Stomach (tissue), 9 donors: ENCODE measurements around the gene SAXO1. TPM values are rescaled to one million over a fixed set of nuclear protein-coding genes. Genes with fewer than 3 reads are reported as not detected.

ENCODE experiments used
- DNase-seq, 2 donors: peaks; one replicate each; pipeline versions ENCODE4 v3.0.0 to v3.0.0-alpha.2; 2013 to 2019
- H3K27ac ChIP-seq, 5 donors: fragments of 200-600 bp in 4 of 5; sonication (generic) in 4 of 5; one replicate each; pipeline ENCODE4 v1.5.1; 2013 to 2019; ENCODE audit warnings: mild to moderate bottlenecking in 1 of 5, moderate library complexity in 1 of 5
- H3K27me3 ChIP-seq, 3 donors: fragments of 200-600 bp; sonication (generic); one replicate each; pipeline ENCODE4 v1.5.1; 2017 to 2019; ENCODE audit warnings: mixed run types in 1 of 3
- H3K36me3 ChIP-seq, 4 donors: fragments of 200-600 bp; sonication (generic); 1 replicate in 3 of 4; 2 replicates in 1 of 4; pipeline ENCODE4 v1.5.1; 2016 to 2019
- H3K4me1 ChIP-seq, 4 donors: fragments of 200-600 bp; sonication (generic); one replicate each; pipeline ENCODE4 v1.5.1; 2016 to 2019
- H3K4me3 ChIP-seq, 4 donors: fragments of 200-600 bp; sonication (generic) in 3 of 4; one replicate each; pipeline ENCODE4 v1.5.1; 2016 to 2019; ENCODE audit warnings: mild to moderate bottlenecking in 1 of 4
- H3K9me3 ChIP-seq, 4 donors: fragments of 200-600 bp; sonication (generic); one replicate each; pipeline ENCODE4 v1.5.1; 2016 to 2019
- EP300 ChIP-seq: sonication (generic); formaldehyde crosslinking; IDR thresholded peaks from one replicate; pipeline ENCODE4 v1.6.1; 2017; ENCODE audit warnings: antibody characterized with exemption
- POLR2A ChIP-seq, 4 donors: fragments of 450-650 bp; IDR thresholded peaks; one replicate each; pipeline ENCODE4 v1.6.1; 2016; ENCODE audit warnings: antibody characterized with exemption in 4 of 4, control low read depth in 2 of 4, mild to moderate bottlenecking in 1 of 4, moderate library complexity in 1 of 4
- POLR2AphosphoS5 ChIP-seq, 3 donors: sonication (generic); formaldehyde crosslinking; IDR thresholded peaks; one replicate each; pipeline ENCODE4 v1.6.1; 2016; ENCODE audit warnings: antibody characterized with exemption in 3 of 3
- WGBS, 5 donors: extraction: QIAGEN DNeasy Blood & Tissue Kit in 3 of 5; methylation state at CpG; one replicate each; pipeline versions ENCODE4 v1.1.5 to v1.1.7; 2013 to 2018; 5-methylcytosine and 5-hydroxymethylcytosine counted together
- intact Hi-C: fragments of 100-400 bp; cut with DNase I; formaldehyde crosslinking; loops from one replicate; pipeline ENCODE4 v1.15.1; 2023; ENCODE audit warnings: low total_unique reads
- polyA plus RNA-seq, 3 donors: library from polyadenylated mRNA; stranded (reverse); fragments of 200-250 nt; gene quantifications; one replicate each; pipeline ENCODE4 v1.2.3, GENCODE V29; 2013
- total RNA-seq, 5 donors: library from RNA; depleted of rRNA; stranded (reverse); fragments of >200 nt; gene quantifications; one replicate each; pipeline versions ENCODE4 v1.1.0 to v1.2.3, GENCODE V29; 2014 to 2016
- TF ChIP-seq, protein P1 (sequence below), 7 experiments: fragments of 450-650 bp in 4 of 7; fragments of 200-600 bp in 3 of 7; sonication (generic) in 3 of 7; IDR thresholded peaks; one replicate each; pipeline ENCODE4 v1.5.1; 2016 to 2019; ENCODE audit warnings: antibody characterized with exemption in 7 of 7, control low read depth in 2 of 7, mild to moderate bottlenecking in 1 of 7
- donor health status: healthy with polysubstance abuse.
- donor health status: Bipolar disorder and iron deficiency.
- donor health status: healthy.

The SAXO1 gene
- total and polyA plus RNA-seq, 8 donors = 0.03 to 4.7 (median 0.12) TPM; not detected in 4

DNA sequence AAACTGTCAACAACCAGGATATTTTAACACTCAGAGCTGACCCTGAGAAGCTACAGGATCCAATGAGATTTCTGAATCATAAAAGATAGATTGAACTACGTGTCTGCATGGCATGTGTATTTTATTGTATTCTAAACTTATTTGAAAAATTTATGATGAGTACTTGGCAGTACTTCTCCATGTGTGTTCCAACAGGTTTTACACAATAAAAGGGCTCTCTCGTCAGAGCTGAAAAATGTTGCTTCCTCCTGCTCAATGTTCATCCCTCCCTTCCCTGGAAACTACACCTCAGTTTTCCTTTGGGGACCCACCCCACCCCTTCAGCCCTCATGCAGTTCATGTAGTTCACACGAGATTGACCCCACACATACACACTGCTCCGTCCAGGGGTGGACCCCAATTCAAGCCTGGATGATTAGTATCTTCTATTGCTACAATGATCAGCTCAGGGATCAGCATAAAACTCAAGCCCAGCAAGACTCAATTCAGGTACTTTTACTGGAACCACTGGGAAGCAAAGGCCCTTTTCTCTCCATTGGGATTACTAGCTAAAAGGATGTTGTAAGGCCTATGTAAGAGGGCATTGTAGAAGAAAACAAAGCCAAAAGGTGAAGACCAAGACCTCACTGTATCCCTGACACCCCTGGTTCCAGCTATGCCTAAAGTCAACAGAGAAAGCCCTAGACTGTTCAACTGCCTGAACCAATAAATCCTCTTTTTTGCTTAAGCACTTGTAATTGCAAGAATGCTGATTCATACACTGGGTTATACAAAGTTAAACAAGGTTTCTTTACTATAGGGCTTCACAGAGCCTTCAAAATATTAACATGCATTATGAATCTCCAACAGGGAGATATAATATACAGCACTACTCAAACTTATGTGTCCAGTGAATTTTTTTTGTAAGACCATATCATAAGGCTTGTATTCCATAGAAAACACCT lies 112.6 kb downstream of the SAXO1 start:
- no peak for TF ChIP-seq POLR2AphosphoS5 (IDR thresholded peaks at IDR 0.05)
- TF ChIP-seq EP300 = no peak
- TF ChIP-seq, protein P1, sequence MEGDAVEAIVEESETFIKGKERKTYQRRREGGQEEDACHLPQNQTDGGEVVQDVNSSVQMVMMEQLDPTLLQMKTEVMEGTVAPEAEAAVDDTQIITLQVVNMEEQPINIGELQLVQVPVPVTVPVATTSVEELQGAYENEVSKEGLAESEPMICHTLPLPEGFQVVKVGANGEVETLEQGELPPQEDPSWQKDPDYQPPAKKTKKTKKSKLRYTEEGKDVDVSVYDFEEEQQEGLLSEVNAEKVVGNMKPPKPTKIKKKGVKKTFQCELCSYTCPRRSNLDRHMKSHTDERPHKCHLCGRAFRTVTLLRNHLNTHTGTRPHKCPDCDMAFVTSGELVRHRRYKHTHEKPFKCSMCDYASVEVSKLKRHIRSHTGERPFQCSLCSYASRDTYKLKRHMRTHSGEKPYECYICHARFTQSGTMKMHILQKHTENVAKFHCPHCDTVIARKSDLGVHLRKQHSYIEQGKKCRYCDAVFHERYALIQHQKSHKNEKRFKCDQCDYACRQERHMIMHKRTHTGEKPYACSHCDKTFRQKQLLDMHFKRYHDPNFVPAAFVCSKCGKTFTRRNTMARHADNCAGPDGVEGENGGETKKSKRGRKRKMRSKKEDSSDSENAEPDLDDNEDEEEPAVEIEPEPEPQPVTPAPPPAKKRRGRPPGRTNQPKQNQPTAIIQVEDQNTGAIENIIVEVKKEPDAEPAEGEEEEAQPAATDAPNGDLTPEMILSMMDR (IDR thresholded peaks at IDR 0.05) = no peak
- TF ChIP-seq POLR2A (IDR thresholded peaks at IDR 0.05) = no peak

GRCh38 chr9:18911714-18912342 lies 121.2 kb downstream of the SAXO1 start:
- H3K27me3 ChIP-seq = no peaks in the 10 kb centered on the region
- no peak for DNase-seq
- intact Hi-C loops = no loop called here
- no peak overlapping the region for H3K27ac ChIP-seq
- no peaks in the 10 kb centered on the region for H3K9me3 ChIP-seq
- peaks cover 0 to 14% (median 7%) of the 10 kb centered on the region in 4 donors for H3K4me1 ChIP-seq
- WGBS, 5 donors = 93 to 96% (median 95%) methylated on average over 9 of the region's 9 CpGs
- no peak overlapping the region for H3K4me3 ChIP-seq
- no peaks in the 10 kb centered on the region for H3K36me3 ChIP-seq
- TF ChIP-seq POLR2AphosphoS5 (IDR thresholded peaks at IDR 0.05) = no peak
- TF ChIP-seq EP300 = no peak
- TF ChIP-seq, protein P1 (IDR thresholded peaks at IDR 0.05) = no peak
- no peak for TF ChIP-seq POLR2A (IDR thresholded peaks at IDR 0.05)

More for the DNA sequence above, 112.6 kb downstream of the SAXO1 start:
- WGBS, 5 donors = 64 to 87% (median 76%) methylated on average over 4 of the region's 4 CpGs
- Histone ChIP-seq H3K4me3 (no peak overlapping the region), H3K9me3 (no peaks in the 10 kb centered on the region), H3K36me3 (no peaks in the 10 kb centered on the region), H3K4me1 (peaks cover 0 to 9% (median 3%) of the 10 kb centered on the region in 4 donors), H3K27me3 (no peaks in the 10 kb centered on the region), H3K27ac (no peak overlapping the region)
- intact Hi-C loops = no loop called here
- DNase-seq = no peak

DNA sequence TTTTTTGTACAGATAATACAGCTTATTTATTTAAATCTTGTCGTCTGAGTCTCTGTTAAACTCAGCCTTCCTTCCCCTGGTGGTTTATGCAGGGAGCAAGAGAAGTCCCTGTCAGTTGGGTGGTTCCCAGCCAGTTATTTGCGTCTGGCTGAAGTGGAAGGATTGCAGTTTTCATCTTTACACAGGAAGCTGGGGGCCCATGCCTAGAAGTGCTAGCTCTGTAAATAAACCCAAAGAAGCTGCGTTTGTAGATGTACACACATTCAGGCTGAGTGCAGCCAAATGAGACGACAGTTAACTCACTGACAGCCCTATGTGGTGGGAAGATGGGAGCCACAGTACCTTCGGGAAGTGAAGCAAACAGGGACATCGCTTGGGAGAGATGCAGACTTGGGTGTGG lies 122.1 kb downstream of the SAXO1 start:
- Histone ChIP-seq H3K9me3 (no peaks in the 10 kb centered on the region), H3K36me3 (no peaks in the 10 kb centered on the region), H3K27me3 (no peaks in the 10 kb centered on the region), H3K4me3 (no peak overlapping the region), H3K27ac (no peak overlapping the region), H3K4me1 (peaks cover 0 to 14% (median 7%) of the 10 kb centered on the region in 4 donors)
- WGBS, 5 donors = 33 to 49% (median 40%) methylated on average over 6 of the region's 6 CpGs
- intact Hi-C loops = no loop called here
- TF ChIP-seq, protein P1 (IDR thresholded peaks at IDR 0.05) = no peak
- peak in 1 of 2 donors; percentile 73 for DNase-seq

GRCh38 chr9:18910435-18910834 lies 122.6 kb downstream of the SAXO1 start:
- no peaks in the 10 kb centered on the region for H3K27me3 ChIP-seq
- TF ChIP-seq, protein P1 (IDR thresholded peaks at IDR 0.05) = no peak
- TF ChIP-seq EP300 (no peak), POLR2A (IDR thresholded peaks at IDR 0.05) (no peak), POLR2AphosphoS5 (IDR thresholded peaks at IDR 0.05) (no peak)
- H3K9me3 ChIP-seq = no peaks in the 10 kb centered on the region
- H3K36me3 ChIP-seq = peaks cover 0 to 3% (median 0%) of the 10 kb centered on the region in 4 donors
- intact Hi-C loops = no loop called here
- DNase-seq = no peak
- H3K27ac ChIP-seq = no peak overlapping the region
- H3K4me3 ChIP-seq = no peak overlapping the region
- WGBS, 5 donors = 18 to 31% (median 20%) methylated on average over 2 of the region's 2 CpGs
- H3K4me1 ChIP-seq = peaks cover 0 to 14% (median 7%) of the 10 kb centered on the region in 4 donors
